Activated effector memory CD4-positive, alpha-beta T cell treated with Interleukin-2 at 50 U/mL for 16 hours (primary cell): ENCODE measurements around the gene PCGF2.

Experiments
- DNase-seq: peaks from one replicate; pipeline ENCODE4 v3.0.0-alpha.2; 2020

Gene PCGF2

DNA sequence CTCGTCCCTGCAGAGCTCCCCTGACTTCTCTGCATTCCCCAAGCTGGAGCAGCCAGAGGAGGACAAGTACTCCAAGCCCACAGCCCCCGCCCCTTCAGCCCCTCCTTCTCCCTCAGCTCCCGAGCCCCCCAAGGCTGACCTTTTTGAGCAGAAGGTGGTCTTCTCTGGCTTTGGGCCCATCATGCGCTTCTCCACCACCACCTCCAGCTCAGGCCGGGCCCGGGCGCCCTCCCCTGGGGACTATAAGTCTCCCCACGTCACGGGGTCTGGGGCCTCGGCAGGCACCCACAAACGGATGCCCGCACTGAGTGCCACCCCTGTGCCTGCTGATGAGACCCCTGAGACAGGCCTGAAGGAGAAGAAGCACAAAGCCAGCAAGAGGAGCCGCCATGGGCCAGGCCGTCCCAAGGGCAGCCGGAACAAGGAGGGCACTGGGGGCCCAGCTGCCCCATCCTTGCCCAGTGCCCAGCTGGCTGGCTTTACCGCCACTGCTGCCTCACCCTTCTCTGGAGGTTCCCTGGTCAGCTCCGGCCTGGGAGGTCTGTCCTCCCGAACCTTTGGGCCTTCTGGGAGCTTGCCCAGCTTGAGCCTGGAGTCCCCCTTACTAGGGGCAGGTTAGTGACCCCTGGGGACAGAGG lies 31.6 kb downstream of the PCGF2 start:
- no peak for DNase-seq

DNA sequence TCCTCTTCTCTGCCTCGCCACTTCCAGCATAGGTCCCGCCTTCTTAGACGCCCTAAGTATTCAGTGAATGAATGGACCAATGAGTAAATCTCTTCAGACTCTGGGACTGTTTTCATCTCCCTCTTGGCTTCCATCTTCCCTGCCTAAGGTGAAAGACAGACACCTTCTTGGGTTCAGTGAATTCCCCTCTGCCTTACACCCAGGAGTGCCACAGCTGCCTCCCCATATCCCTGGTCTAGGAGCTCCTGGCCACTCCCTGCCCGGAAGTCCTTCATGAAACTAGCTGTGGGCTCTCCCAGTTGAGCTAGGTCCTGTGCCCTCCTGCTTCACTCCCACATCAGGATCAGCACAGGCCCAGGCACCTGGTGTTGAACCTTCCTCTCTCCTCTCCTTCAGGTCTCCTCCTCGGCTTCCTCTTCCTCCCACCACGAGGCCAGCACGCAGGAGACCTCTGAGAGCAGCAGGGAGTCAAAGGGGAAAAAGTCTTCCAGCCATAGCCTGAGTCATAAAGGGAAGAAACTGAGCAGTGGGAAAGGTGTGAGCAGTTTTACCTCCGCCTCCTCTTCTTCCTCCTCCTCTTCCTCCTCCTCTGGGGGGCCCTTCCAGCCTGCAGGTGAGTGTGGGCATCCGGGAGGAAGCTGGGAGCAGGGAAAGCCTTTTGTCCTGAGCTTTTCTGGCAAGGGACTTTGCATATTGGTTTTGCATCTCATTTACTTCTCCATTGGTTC lies 32.8 kb downstream of the PCGF2 start:
- no peak for DNase-seq

DNA sequence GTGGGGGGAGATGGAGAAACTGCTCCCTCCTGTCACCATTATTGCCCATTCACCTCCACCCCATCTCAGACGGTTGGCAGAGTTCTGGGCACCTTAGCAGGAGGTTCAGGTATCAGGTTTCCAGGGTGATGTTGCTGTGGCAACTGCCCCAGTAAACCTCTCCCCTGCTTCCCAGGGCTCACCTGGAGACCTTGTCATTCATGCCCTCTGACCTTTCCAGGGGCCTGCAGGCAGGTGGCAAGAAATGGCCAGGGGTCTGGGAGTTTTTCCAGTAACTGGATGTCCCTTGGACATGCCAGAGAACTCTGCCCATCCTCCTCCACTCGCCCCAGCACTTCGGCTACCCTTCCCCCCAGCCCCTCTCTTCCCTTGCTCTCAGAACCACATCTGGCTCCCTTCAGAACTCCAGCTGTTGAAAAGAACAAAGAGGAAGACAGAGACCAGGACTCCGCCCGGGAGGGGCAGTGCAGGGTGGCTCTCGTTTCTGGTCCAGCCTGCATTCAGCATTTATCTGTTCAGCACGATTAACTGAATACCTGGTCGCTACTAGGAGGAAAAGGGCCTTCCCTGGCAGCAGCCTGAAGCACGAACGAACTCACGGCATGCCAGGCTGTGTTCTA lies 34.6 kb downstream of the PCGF2 start:
- no peak for DNase-seq

DNA sequence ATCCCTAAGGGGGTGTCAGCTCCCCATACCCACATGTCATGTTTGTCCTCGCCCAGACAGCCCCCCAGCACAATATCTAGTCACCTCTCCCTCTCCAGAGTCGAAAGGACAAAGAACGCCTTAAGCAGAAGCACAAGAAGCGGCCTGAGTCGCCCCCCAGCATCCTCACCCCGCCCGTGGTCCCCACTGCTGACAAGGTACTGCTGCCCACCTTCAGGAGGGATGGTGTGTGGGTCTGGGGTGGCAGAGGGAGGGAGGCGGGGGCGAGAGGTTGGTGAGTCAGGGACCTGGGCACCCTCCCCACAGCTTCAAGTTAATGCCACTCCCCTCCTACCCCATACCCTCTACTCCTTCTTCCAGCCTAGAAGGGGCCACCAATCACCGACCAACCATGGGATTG lies 35.5 kb downstream of the PCGF2 start:
- no peak for DNase-seq

DNA sequence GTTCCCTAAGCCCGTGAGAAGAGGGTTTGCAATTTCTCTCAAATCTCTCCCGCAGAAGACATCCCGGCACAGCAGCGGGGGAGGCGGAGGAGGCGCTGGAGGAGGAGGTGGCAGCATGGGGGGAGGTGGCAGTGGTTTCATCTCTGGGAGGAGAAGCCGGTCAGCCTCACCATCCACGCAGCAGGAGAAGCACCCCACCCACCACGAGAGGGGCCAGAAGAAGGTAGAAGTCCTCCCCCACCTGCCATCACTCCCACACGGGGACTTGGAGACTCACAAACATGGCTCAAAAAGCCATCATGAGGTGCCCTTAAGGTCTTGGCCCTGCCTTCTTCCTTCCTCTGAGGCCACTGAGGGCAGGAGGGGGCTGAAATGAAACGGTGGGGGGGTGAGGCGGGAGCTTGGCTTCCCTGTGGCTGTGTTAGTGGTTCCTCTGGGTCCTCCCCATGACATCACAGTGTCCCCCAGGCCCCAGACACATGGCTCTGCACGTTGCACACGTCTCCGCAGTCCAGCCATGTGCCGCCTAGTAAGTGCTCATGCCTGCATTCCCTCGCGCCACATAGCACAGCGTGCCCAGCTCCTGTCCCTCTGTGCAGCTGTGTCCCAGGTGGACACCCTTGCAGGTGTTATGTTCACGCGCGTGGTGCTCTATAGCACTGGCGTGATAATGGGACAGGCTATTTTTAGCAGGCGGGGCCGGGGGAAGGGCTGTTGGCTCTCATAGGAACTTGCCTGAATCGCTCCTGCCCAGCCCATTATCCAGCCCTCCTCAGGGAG lies 36.2 kb downstream of the PCGF2 start:
- DNase-seq = no peak

DNA sequence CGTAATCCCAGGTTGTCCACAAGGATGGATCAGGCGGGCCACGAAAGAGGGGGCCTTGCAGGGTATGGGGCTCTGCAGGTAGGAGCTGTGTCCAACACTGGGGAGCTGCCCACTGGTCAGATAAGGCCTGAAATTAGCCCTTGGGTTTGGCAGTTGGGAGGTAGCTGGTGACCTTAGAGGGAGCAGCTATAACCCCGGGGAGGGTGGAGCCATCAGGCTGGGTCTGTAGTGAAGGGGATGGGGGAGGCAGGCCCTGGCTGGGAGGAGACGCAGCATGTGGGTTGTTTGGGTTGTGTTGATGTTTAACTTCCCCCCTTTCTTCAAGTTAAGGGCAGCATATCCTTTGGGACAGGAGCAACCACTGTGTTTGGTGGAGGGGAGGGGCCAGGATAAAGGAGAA lies 37.2 kb downstream of the PCGF2 start:
- DNase-seq = no peak

DNA sequence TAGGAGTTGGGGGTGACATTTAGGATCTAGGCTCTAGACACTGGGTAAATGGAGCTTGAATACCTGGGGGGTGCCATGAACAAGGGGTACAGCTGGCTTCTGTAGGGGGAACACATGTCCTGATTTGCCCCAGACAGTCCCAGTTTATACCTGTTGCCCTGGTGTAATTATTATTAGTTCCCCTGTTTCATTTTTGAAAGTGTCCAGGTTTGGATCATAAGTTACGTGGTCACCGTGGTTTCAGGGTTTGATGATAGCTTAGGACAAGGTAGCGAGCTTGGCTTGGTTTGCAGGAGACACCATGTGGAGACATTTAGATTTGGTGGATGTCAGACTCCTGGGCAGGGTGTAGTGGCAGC lies 37.6 kb downstream of the PCGF2 start:
- DNase-seq = no peak

DNA sequence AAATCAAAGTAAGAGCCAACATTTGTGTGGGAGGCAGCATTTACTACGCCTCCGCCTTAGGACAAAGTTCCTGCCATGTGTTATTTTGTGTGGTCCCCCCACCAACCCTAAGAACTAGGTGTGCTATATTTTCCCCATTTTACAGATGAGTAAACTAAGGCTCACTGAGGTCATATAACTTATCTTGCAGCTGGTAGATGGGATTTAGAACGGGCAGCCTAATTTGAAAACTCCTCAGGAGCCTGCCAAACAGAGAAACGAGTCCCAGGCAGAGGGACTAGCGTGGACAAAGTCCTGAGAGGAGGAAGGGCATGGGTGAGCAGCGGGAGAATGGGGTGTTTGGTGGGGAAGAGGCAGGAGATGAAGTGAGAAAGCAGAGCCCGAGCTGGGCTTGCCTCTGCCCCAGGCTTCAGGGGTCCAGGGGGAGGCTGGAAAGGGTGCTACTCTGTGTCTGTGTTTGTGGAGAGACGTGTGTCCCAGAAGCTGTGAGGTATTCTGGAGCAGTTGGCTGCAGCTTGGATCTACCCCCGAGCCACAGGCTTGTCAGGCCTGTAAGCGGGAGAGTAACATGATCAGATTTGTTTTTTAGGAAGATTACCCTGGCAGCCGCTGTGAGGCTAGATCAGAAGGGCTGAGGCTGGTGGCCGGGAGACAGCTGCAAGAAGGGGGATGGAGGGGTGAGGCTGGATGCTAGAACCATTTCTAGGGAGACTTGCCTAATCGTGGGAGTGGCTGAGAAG lies 38.1 kb downstream of the PCGF2 start:
- no peak for DNase-seq

DNA sequence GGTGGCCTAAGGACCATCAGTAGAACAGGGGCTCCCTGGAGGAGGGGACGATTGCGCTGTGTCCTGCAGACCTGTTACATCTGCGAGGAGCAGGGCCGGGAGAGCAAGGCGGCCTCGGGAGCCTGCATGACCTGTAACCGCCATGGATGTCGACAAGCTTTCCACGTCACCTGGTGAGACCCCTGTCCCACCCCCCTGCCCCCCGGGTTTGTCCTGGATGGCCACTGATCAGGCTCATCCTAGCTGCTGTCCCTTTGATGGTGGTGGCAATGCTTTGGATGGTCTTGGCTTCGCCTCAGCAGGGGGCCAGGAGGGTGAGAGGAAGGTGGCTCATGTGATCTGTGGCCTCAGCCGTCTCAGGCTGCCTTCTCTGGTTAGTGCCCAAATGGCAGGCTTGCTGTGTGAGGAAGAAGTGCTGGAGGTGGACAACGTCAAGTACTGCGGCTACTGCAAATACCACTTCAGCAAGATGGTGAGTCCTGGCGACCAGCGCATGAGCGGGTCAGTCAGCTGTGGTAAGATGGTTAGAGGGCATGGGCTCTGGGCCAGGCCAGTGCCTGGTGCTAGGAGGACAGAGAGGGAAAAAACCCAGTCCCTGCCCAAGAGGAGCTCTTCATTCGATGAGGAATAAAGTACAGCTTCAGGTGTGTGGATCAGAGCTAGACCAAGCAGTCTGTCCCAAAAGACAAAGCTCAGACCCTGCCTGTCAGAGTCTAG lies 38.9 kb downstream of the PCGF2 start:
- DNase-seq = no peak

DNA sequence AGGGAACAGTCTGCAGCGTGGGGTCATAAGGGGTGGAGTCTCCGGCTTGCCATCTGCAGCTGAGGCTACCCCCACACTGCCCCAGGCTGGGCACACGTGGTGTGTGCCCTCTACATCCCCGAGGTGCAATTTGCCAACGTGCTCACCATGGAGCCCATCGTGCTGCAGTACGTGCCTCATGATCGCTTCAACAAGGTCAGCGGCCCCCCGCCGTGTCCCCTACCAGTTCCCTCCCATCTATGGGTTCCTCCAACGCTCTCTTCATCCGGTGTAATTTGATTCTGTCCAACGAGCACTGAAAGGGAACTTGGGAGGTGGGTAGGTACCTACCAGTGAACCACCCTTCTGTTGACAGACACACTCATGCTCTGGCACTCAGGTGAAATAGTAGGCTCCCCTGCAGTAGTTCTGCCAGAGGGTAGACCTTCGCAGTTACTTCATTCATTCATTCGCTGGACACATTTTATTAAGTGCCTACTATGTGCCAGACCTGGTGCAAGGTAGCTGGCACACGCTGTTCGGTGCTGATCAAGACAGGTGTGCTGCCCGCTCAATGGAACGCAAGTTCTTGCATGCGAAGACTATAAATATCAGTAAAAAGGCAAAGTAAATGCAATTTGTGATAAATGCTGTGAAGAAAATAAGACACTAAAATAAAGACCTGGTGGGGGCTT lies 40.3 kb downstream of the PCGF2 start:
- no peak for DNase-seq

DNA sequence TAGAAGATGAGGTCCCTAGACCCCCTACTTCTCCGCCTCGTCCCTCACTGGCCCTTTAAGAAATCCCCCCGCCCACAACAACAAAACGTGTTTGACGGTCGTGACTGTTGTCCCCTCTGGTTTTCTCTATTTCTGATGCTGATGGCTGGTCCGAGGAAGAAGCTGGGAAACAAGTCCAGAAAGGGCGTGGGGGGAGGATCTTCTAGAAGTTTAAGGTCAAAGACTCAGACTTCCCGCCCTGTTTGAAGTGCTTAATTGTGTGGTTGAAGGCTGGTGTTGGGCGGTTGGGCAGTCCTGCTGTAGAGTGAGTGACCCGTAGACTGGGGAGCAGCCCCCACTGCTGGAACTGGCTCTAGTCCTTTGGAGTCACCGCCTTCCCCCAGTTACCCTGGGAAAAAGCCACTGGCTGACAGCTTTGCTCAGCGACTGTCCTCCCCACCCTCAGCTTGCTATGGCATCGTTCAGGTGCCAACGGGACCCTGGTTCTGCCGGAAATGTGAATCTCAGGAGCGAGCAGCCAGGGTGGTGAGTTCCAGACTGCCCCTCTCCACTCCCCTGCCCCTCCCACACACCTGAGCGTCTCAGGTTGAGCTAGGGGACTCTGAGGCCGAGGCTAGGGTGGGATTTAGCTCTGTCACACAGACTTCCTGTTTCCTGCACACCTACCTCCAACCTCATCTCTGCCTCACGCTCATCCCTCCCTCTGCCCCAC lies 41.5 kb downstream of the PCGF2 start:
- DNase-seq = peak; percentile 23

DNA sequence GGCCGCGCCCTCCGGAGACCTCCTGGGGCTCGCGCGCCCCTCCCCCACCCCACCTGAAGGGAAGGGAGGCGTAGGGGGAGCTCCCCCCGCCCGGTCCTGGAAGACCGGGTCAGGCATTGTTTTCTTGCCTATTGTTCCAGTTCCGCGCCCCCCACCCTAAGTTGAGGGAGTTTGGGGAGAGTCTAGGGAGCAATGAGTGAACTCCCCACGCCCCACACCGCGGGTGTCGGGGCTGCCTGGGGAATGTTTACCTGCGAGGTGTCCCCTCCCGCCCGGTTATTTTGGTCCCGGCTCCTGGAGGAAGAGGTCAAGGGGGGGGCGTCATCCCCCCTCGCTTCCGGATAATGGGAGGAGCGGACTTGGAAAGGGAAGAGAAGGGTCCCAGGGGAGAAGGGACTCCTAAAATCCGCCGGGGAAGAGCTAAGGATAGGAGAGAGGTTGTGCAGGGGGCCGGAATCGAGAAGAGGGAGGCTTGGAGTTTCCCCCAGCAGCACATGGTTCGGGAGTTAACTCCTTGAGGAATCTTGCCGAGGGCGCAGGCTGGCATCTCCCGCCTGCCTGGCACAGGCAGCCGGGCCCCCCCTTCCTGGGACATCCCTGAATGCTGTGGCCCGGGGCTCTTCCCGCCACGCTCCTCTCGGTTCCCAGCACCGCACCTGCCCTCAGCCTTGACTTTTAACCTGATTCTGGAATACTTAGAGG lies 42.2 kb downstream of the PCGF2 start:
- DNase-seq = peak; percentile 32

DNA sequence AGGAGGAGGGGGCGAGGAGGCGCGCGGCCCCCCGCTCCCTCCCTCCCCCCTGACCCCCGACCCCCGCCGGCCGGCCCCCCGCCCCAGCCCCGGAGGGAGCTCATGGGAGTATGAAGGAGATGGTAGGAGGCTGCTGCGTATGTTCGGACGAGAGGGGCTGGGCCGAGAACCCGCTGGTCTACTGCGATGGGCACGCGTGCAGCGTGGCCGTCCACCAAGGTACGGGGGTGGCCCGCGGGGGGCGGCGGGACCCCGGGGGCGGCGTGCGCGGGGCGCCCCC lies 42.7 kb downstream of the PCGF2 start:
- DNase-seq = no peak

DNA sequence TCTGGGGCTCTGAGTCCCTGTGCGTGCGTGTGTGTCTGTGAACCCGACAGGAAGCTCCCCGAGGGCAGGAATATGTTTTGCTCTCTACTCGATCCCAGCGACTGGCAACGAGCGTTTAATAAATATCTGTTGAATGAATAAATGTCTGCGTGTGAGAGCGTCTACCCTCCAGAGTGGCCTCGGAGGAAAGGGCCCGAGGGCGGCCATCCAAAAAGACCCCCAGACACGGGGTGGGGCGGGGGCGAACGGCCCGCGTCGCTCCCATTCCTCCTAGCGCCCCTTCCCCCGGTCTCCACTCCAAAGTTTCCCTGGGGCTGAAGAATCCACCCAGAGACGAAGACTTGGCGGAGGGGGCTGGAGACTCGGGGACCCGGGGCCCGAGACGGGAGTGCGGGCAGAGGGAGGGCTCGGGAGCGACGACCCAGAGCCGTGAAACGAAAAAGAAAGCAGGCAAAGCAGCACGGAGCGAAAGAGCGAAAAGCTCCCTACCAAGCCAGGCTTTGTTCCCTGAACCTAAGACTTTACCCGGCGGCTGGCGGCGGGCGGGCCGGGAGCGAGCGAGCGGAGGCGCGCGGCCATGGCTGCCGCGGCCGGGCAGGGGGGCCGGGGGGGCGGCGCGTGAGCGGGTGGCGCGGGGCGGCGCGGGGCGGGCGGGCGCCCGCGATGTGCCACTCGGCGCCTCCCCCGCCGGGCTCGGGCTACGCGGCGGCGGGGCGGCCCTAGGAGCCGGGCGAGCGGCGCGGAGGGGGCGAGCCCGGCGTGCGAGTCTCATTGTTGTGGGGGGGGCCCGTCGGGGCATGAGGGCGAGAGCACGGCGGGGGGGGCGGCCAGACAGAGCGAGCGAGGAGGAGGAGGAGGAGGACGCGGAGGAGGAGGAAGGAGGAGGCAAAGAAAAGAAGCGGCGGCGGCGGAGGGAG lies 43.3 kb downstream of the PCGF2 start, which contains the start of gene MLLT6:
TSS of gene MLLT6 (plus strand) at position 668 of the 917 bp plus-strand sequence. CDS start 360 bp downstream, outside the sequence.
- peak; percentile 76 for DNase-seq

DNA sequence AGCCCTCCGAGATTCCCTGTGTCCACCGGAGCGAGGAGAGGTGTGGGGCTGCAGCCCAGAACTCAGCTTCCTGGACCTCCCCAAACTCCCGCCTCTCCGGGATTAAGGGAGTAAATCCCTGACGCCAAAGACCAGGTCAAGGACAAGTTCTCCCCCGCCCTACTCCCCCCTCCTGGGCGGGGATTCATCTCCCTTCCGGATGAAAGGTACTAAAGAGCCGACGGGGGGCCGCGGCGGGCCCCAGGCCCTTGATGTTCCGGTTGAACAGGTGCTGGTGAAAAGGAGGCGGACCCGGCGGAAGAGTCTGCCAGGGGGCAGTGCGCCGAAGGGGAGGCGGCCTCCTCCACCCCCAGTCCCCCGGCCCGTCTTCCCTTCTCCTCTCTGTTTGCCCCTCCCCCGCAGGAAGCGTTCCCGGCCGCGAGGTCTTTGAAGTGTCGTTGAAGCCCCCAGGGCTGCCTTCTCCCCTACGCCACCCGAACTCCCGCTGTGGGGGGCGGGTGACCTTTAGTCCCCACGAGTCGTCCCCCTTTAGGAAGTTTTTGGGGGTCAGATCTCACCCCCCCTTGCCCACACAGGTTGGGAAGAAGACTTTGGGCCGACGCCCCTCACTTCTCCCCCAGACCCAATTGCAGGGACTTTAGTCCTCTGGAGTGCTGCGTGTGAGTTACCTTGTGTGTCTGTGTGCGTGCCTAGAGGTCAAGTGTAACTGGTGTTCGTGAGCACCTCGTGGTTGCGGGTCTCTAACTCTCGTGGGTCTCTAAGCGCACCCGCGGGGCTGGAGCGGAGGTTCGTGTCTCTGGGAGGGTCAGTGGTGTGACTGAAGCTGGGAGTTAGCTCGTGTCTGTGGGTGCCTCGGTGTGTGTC lies 44.2 kb downstream of the PCGF2 start:
- DNase-seq = peak; percentile 58

DNA sequence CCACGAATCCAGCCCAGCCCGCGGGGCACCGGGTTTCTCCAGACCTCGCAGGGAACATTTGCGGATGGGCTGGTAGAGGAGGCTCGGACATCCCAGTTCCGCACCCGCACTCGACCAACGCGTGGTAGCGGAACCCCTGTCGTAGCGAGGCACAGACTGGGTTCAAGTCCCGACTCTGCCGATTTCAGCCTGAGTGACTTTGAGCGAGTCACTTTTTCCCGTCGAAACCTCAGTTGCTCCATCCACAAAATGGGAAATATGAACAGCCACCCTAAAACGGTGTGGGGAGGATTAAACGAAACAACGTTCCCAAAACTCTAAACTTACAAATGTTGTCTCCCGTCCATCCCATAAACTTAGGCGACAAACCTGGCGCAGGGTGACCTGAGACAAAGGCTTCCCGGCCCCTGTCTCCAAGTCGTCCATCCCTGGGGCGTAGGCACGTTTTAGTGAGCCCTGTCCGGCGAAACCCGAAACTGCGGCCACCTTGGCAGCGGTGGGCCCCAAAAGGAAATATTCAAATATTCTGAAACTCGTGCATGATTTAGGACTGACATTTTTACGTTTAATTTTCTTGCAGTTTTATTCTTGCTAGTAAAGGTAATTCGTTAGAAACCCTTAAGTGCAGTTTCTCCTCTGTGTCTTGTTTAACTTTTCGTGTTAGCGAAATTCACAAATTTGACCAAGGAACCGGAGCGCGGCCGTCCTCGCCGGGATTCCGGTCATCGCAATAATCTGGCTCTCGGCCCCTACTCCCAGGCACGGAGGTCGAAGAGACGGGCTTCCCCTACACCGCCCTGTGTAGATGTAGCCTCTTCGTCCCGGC lies 45.0 kb downstream of the PCGF2 start:
- peak; percentile 5 for DNase-seq
